WI38 (cell line): ENCODE data around the gene LTB.

Experiments
- H3K4me3 ChIP-seq: 2 replicates; pipeline ENCODE4 v1.5.1; 2011; ENCODE audit warnings: low read depth, mild to moderate bottlenecking, control low read depth, low read length
- TF ChIP-seq, protein P1 (sequence below): IDR thresholded peaks from 2 replicates; pipeline ENCODE4 v1.5.1; 2012; ENCODE audit warnings: low read depth, mild to moderate bottlenecking, control low read depth, low read length

LTB gene

DNA sequence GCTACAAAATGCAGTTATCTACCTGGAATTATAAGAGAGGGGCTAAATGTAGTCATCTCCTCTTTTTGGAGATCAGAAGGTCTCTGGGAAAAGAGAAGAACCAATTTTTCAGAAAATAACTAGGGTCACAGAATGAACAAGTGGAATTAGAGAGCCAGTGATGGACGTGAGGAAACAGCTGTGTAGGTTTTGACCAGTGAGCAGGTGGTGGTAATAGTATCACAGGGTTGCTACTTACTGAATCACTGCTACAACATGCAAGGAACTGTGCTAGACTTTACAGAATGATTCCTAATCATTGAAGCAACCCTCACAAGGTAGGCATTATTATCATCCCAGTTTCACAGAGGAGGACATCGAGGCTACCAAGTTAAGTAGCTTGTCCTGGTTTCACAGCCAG lies 37.5 kb downstream of the LTB start:
- TF ChIP-seq, protein P1, sequence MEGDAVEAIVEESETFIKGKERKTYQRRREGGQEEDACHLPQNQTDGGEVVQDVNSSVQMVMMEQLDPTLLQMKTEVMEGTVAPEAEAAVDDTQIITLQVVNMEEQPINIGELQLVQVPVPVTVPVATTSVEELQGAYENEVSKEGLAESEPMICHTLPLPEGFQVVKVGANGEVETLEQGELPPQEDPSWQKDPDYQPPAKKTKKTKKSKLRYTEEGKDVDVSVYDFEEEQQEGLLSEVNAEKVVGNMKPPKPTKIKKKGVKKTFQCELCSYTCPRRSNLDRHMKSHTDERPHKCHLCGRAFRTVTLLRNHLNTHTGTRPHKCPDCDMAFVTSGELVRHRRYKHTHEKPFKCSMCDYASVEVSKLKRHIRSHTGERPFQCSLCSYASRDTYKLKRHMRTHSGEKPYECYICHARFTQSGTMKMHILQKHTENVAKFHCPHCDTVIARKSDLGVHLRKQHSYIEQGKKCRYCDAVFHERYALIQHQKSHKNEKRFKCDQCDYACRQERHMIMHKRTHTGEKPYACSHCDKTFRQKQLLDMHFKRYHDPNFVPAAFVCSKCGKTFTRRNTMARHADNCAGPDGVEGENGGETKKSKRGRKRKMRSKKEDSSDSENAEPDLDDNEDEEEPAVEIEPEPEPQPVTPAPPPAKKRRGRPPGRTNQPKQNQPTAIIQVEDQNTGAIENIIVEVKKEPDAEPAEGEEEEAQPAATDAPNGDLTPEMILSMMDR: no peak
- no peak overlapping the region for H3K4me3 ChIP-seq

DNA sequence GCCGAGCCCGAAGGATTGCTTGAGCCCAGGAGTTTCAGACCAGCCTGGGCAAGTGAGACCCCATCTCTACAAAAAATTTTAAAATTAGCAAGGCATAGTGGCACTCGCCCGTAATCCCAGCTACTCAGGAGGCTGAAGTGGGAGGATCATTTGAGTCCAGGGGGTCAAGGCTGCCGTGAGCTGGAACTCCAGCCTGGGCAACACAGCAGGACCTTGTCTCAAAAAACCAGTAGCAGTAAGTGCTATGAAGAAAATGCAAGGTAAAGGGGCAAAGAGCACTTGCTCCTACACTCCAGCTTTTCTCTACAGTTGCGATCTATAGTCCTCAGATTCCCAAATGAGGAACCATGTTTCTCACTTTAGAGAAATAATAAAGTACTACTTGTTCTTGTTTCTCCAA lies 38.6 kb downstream of the LTB start:
- TF ChIP-seq, protein P1: no peak

DNA sequence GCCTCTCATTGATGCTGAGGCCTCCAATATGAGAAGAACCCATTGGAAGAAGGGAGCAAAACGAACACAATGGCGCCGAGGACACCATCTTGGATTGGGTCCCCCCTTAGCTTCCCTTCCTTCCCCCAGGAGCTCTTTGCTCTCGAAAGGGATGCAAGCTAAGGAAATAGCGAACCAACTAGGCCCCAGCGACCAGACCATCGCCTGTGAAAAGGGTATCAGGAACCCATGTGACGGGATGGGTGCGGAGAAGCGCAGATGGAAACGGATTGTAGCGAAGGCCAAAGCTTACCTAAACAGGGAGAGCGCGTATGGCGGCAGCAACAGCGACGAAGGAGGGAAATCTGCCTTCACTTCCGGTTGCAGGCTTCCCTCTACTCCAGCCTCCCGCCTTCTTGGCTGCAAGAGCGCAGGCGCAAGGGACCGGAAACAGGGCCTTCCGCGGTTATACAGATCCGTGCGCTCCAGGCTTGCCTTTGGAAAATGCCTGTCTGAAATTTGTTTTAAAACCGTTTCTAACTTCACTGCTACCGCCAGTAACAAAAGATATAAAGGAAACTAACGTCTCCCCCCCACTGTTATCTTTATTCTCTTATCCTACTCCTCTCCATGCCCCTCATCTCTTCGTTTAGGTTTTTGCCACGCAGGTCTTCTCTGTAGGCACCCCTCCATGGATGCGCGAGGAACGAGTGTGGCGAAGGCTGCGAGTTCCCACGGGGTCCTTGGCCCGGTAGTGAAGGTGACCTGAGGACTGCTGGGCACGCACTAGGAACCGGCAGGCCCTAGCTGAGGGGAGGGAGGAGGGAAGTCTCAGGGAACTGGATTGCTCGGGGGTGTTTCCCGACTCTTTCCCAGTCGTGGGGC lies 40.3 kb downstream of the LTB start, which contains the start of gene DDX39B:
TSS of gene DDX39B (minus strand) at position 346 of the 864 bp plus-strand sequence. CDS start 1,471 bp downstream, outside the sequence.
- peak within 1 kb of the TSS; percentile 81 for H3K4me3 ChIP-seq
- TF ChIP-seq, protein P1: no peak

More for the DNA sequence above, 38.6 kb downstream of the LTB start:
- no peak overlapping the region for H3K4me3 ChIP-seq

DNA sequence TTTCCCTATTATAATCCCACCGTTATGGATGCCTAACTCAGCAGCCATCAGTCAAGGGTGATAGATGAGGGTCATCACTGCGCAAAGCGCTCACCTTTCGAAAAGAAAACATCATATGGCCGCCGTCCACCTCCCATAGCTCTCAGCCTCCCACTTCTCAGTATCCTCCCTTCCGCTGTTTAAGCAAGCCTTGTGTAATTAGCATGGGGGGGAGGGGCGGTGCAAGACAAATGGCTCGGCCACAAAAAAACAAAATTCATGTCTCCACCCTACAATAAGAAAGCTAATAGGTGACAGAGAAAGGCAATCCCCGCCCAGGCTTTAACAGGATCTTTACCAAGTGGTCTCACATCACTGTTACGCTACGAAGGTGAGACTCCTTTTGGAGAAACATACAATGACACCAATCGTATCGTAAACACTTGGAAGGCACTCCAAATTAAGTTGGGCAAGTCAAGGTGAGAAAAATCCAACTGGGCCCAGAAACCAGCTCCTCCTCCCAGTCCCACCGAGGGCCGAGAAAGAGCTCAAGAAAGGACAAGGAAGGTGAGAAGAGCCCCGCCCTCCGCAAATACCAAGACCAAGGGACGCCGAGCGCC lies 41.1 kb downstream of the LTB start:
- TF ChIP-seq, protein P1: no peak
- peak overlapping the region; percentile 81 for H3K4me3 ChIP-seq

DNA sequence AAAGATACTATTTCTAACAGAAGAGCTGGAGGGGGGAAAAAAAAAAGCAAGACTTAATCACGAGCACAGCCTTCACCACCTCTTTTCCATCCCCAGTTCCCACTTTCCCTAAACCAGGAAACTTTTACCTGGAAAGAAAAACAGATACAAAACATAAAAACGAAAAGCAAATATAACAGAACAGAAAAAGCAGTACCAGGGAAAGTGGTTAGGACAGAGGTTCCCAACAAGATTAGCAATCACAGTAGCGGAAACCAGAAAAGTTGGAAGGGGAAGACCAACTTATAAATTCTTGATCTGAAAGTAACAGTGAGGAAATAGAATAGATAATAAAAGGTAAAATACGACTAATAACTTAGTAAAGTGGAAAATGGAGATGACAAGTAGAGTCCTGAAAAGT lies 41.6 kb downstream of the LTB start:
- TF ChIP-seq, protein P1: no peak

DNA sequence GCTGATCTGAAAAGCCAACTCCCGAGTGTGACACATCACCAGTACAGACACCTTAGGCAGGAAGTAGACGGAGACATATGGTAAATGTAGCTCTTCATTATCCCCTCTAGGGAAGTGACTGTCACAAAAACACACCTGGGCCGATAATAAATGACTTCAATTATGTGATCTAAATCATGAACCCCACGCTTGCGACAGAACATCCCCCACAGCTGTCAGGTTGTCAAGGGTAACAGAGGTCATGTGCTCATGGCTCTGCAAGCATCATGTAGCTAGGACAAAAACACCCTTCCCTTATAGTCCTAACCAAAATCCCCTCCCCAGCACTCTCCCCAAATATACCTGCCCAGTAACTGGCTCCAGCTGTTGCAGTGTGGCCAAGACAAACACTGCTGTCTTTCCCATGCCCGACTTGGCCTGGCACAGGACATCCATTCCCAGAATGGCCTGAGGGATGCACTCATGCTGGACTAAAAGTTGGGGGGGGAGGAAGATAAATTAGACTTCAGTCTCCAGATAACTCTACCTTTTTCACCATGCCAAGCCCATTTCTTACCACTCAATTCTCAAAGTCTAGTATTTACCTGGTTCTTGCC lies 43.3 kb downstream of the LTB start:
- H3K4me3 ChIP-seq: 0 out of 2 replicates have a peak overlapping the region, but pooled peaks have one; percentile 4
- TF ChIP-seq, protein P1: no peak

More for the DNA sequence above, 41.6 kb downstream of the LTB start:
- peak overlapping the region; percentile 81 for H3K4me3 ChIP-seq
